ENCODE data around the gene DDX39A. TPM values are rescaled to one million over a fixed set of nuclear protein-coding genes. Genes with fewer than 3 reads are reported as not detected.

Gene DDX39A
- total and polyA plus RNA-seq, 3 donors from 2014 or later, result 218 to 323 (median 295) TPM

DNA sequence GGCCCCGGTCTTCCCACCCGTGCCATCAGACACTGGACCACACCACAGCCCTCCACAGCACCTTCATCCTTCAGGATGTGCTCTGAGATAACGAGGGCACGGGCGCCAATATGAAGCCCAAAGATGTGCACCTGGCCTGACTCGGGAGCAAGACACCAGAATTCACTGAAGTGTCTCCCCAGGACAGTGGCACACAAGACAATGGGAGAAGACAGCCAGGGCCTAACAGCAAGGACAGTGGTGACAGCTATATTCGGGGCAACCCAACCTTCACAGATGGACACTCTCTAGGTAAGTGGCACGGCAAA is 7.2 kb downstream of the DDX39A start:
- intact Hi-C loops (cut with DNase I; ENCODE audit: low total_unique reads), result no loop called here
- Histone ChIP-seq H3K4me1 (peaks cover 8% of the 10 kb centered on the region), H3K36me3 (ENCODE audit: low read depth, missing control alignments) (no peaks in the 10 kb centered on the region), H3K27me3 (no peaks in the 10 kb centered on the region), H3K9me3 (no peaks in the 10 kb centered on the region), H3K4me3 (no peak overlapping the region), H3K27ac (no peak overlapping the region)
- DNase-seq, result no peak
- TF ChIP-seq, protein P1, sequence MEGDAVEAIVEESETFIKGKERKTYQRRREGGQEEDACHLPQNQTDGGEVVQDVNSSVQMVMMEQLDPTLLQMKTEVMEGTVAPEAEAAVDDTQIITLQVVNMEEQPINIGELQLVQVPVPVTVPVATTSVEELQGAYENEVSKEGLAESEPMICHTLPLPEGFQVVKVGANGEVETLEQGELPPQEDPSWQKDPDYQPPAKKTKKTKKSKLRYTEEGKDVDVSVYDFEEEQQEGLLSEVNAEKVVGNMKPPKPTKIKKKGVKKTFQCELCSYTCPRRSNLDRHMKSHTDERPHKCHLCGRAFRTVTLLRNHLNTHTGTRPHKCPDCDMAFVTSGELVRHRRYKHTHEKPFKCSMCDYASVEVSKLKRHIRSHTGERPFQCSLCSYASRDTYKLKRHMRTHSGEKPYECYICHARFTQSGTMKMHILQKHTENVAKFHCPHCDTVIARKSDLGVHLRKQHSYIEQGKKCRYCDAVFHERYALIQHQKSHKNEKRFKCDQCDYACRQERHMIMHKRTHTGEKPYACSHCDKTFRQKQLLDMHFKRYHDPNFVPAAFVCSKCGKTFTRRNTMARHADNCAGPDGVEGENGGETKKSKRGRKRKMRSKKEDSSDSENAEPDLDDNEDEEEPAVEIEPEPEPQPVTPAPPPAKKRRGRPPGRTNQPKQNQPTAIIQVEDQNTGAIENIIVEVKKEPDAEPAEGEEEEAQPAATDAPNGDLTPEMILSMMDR (IDR thresholded peaks at IDR 0.05), result no peak
- TF ChIP-seq POLR2A (IDR thresholded peaks at IDR 0.05), result no peak
- 94% methylated on average over 5 to 8 of the region's 8 CpGs for WGBS, 2 donors

DNA sequence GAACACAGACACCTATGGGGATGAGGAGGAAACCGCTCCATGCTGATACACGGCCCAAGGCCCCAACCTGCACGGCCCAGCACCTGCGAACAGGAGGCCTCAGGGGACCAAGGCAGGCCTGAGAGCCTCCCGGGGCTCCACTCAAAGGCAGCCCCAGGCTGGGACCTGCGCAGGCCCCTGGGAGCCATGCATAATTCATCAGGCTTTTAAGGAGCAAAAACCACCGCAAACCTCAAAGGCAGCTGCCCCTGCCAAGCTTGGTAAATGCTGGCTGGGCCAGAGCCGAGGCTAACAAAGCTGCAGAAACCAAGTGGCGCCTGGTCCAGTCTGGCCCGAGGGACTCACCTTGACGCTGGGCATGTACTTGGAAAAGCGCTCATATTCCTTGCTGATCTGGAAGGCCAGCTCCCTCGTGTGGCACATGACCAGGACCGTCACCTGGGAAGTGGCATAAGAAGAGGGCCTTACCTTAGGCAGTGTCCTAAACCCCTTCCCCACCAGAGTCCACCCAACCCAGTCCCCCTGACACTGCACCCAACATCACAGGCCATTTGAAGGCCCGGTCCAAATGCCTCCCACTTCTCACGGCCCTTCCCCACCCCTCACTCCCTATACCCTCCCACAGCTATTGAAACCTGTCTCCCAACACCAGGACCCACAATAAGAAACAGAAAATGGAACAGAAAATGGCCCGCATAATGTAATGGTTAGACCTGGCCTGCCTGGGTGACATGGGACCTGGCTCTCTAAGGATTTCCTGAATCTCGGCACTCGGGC is 7.8 kb downstream of the DDX39A start:
- no peak overlapping the region for H3K27ac ChIP-seq
- no peak for DNase-seq
- TF ChIP-seq POLR2A (IDR thresholded peaks at IDR 0.05), result no peak
- TF ChIP-seq, protein P1 (IDR thresholded peaks at IDR 0.05), result no peak
- intact Hi-C loops (cut with DNase I; ENCODE audit: low total_unique reads), result no loop called here
- H3K4me3 ChIP-seq, result no peak overlapping the region
- H3K36me3 ChIP-seq (ENCODE audit: low read depth, missing control alignments), result no peaks in the 10 kb centered on the region
- H3K4me1 ChIP-seq, result peaks cover 10% of the 10 kb centered on the region
- WGBS, 2 donors, result 92% methylated on average over 18 to 19 of the region's 19 CpGs
- H3K9me3 ChIP-seq, result no peaks in the 10 kb centered on the region
- no peaks in the 10 kb centered on the region for H3K27me3 ChIP-seq

DNA sequence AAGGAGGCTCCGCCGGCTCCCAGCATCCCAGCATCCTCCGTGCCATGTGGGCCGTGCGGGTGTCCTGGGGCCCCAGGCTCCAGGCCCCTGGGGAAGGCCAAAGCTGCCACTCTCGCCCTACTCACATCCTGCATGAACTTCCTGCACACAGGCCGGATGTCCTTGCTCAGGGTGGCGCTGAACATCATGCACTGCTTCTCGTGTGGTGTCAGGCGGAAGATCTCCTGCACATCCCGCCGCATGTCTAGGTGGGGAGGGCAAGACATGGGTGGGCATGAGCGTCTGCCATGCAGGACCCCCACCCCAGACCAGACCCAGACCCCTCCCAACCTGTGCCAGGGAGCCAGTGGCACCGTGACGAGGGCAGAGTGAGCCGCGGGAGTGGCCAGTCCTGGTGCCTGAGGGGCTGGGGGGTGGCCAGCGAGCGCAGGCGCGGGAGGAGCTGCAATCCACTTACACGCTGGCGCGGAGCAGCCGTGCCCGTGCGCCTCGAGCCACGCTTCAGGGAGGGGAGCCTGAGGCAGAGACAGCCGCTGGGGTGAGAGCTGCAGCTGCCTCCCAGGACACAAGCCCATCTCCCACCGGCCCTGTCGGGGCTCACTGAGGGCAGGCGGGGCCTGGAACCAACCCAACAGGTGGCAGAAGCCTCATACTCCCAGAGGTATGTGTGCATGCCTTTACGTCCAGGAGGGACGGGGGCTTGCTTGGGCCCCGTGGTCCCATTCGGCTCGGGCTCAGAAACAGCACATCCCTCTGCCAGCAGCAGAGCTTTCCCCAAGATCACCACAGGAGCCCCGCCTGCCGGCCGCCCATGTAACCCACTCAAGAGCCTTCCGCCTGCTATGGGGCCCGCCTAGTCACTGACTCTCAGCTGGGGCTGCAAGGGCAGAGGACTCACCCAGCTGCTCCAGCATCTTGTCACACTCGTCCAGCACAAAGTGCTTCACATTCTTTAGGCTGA is 8.8 kb downstream of the DDX39A start:
- Histone ChIP-seq H3K27ac (no peak overlapping the region), H3K9me3 (no peaks in the 10 kb centered on the region), H3K27me3 (no peaks in the 10 kb centered on the region), H3K4me3 (no peak overlapping the region), H3K36me3 (ENCODE audit: low read depth, missing control alignments) (no peaks in the 10 kb centered on the region), H3K4me1 (peaks cover 12% of the 10 kb centered on the region)
- intact Hi-C loops (cut with DNase I; ENCODE audit: low total_unique reads), result no loop called here
- DNase-seq, result no peak
- WGBS, 2 donors, result 90 to 94% methylated on average over 15 to 41 of the region's 44 CpGs
- no peak for TF ChIP-seq POLR2A (IDR thresholded peaks at IDR 0.05)
- TF ChIP-seq, protein P1 (IDR thresholded peaks at IDR 0.05), result no peak

DNA sequence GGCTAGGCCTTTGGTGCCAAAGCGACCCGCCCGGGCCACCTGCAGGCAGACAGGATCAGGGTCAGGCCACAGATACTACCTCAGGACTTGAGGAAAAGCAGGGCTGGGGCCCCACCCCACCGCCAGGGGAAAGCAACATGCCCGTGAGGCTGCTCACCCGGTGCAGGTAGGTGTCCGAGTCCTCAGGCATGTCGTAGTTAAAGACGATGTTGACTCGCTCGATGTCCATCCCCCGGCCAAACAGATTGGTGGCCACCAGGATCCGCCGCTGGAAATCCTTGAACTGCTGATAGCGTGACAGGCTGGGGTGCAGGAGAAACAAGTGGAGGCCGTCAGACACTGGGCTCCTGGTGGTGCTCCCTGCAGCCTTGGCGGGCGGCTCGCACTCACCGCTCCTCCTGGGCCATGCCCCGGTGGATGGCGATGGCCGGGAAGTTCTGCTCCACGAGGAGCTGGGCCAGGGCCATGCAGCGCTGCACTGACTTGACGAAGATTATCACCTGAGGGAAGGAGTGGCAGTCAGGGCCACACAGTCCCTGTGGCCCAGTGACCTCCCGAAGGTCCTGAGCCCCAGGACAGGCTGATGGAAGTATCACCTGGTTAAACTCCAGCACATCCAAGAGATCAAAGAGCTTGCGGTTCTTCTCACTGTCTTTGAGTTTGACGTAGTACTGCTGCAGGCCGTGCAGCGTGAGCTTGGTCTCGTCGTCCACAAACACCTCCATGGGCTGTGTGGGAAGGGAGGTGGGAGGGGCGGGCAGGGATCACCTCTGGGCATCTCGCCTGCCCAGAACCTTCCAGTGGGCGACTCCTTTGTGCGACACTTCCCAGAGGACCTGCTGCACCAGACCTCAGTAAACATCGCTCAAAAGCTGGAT is 9.8 kb downstream of the DDX39A start:
- H3K9me3 ChIP-seq, result no peaks in the 10 kb centered on the region
- no peak for DNase-seq
- no peak for TF ChIP-seq POLR2A (IDR thresholded peaks at IDR 0.05)
- TF ChIP-seq, protein P1 (IDR thresholded peaks at IDR 0.05), result no peak
- no peaks in the 10 kb centered on the region for H3K27me3 ChIP-seq
- WGBS, 2 donors, result 91% methylated on average over 33 to 34 of the region's 38 CpGs
- no peak overlapping the region for H3K27ac ChIP-seq
- intact Hi-C loops (cut with DNase I; ENCODE audit: low total_unique reads), result no loop called here
- no peaks in the 10 kb centered on the region for H3K36me3 ChIP-seq (ENCODE audit: low read depth, missing control alignments)
- peaks cover 12% of the 10 kb centered on the region for H3K4me1 ChIP-seq
- H3K4me3 ChIP-seq, result no peak overlapping the region
